Endothelial cell of umbilical vein (primary cell): Measurements from ENCODE around the gene NUTM2A. TPM values are rescaled to one million over a fixed set of nuclear protein-coding genes. Genes with fewer than 3 reads are reported as not detected.
"Not testable (repeated sequence)": the region's sequence is repeated elsewhere in the genome, so short reads cannot be mapped to it uniquely, and the experiment has no call there.

Experiments
- BruUV-seq: library from RNA; stranded (reverse); fragments of 400-500 nt; replicated peaks from 2 replicates; lab custom pipeline; 2021; lab: Mats Ljungman, UMichigan
- CTCF ChIA-PET: fragments of 300-600, 350-600 bp; sonication (Branson Sonifier 250); formaldehyde crosslinking; loops from one replicate; lab custom pipeline; 2021; ENCODE audit warnings: antibody characterized with exemption, inconsistent platforms; lab: Charles Lee
- POLR2A ChIA-PET: fragments of 300-600, 350-600 bp; sonication (Branson Sonifier 250); formaldehyde crosslinking; loops from one replicate; lab custom pipeline; 2021; ENCODE audit warnings: antibody characterized with exemption, inconsistent platforms; lab: Charles Lee
- DNase-seq: peaks from one replicate; pipeline ENCODE4 v3.0.0-alpha.2; 2011; ENCODE audit warnings: low read depth, low spot score
- FAIRE-seq: peaks from 2 replicates; lab custom pipeline; 2011; peaks lifted over from hg19 to GRCh38; lab: Jason Lieb, UNC
- H2AFZ ChIP-seq: 2 replicates; pipeline ENCODE4 v1.6.0; 2012; ENCODE audit warnings: low read depth, low read length, control low read depth, inconsistent platforms
- H3K27ac ChIP-seq: 2 replicates; pipeline ENCODE4 v1.5.1; 2011; ENCODE audit warnings: low read depth, mild to moderate bottlenecking, control low read depth, low read length, moderate library complexity; ENCODE audit not compliant: insufficient read depth
- H3K27me3 ChIP-seq, 2 experiments: 2 replicates each; pipeline versions ENCODE4 v1.6.0 to v1.6.1; 2011; ENCODE audit warnings: low read length in 2 of 2, mixed read lengths in 1 of 2; ENCODE audit not compliant: control insufficient read depth in 2 of 2, insufficient read depth in 2 of 2
- H3K36me3 ChIP-seq, 2 experiments: 2 replicates in 1 of 2; 3 replicates in 1 of 2; pipeline ENCODE4 v1.5.1; 2011; ENCODE audit warnings: low read length in 2 of 2, mild to moderate bottlenecking in 1 of 2, moderate library complexity in 1 of 2; ENCODE audit not compliant: control insufficient read depth in 2 of 2, insufficient read depth in 2 of 2; ENCODE audit errors: extremely low read depth in 1 of 2
- H3K4me1 ChIP-seq: 3 replicates; pipeline ENCODE4 v1.5.1; 2011; ENCODE audit warnings: mild to moderate bottlenecking, low read length; ENCODE audit not compliant: control insufficient read depth, insufficient read depth; ENCODE audit errors: extremely low read depth
- H3K4me2 ChIP-seq: 2 replicates; pipeline ENCODE4 v1.6.1; 2011; ENCODE audit warnings: low read length, control low read depth, mixed read lengths; ENCODE audit not compliant: insufficient read depth
- H3K4me3 ChIP-seq, 3 experiments: fragments of 200-600 bp in 1 of 3; sonication (generic), shearing (Covaris generic) in 1 of 3; replicated peaks in 1 of 3; 2 replicates each; pipeline ENCODE4 v1.5.1; 2011 to 2016; ENCODE audit warnings: control low read depth in 3 of 3, low read length in 3 of 3, mild to moderate bottlenecking in 2 of 3, inconsistent platforms in 1 of 3, low read depth in 1 of 3, moderate library complexity in 1 of 3; ENCODE audit not compliant: insufficient read depth in 1 of 3
- H3K79me2 ChIP-seq: 2 replicates; pipeline ENCODE4 v1.6.0; 2012; ENCODE audit warnings: low read length, inconsistent platforms; ENCODE audit not compliant: control insufficient read depth, insufficient read depth
- H3K9ac ChIP-seq: replicated peaks from 2 replicates; pipeline ENCODE3; 2011; ENCODE audit warnings: low read length, control low read depth; ENCODE audit not compliant: insufficient read depth; ENCODE audit errors: extremely low read depth
- H3K9me1 ChIP-seq: replicated peaks from 3 replicates; pipeline ENCODE4 v1.6.0; 2011; ENCODE audit warnings: mild to moderate bottlenecking, low read length; ENCODE audit not compliant: control insufficient read depth, insufficient read depth; ENCODE audit errors: extremely low read depth
- H3K9me3 ChIP-seq: replicated peaks from 2 replicates; pipeline ENCODE4 v1.5.1; 2012; ENCODE audit warnings: low read length, inconsistent platforms; ENCODE audit not compliant: control insufficient read depth, insufficient read depth
- H4K20me1 ChIP-seq: replicated peaks from 2 replicates; pipeline ENCODE3; 2011; ENCODE audit warnings: mild to moderate bottlenecking, low read length; ENCODE audit not compliant: control insufficient read depth, insufficient read depth; ENCODE audit errors: extremely low read depth
- dilution Hi-C: fragments of 300-500 bp; cut with MboI; formaldehyde crosslinking; loops from one replicate; pipeline ENCODE4 v1.15.0; 2019; ENCODE audit warnings: low sequenced_read_pairs; ENCODE audit not compliant: extremely low pct_ligation_motif_present
- intact Hi-C: fragments of 100-400 bp; cut with micrococcal nuclease; formaldehyde crosslinking; loops from one replicate; pipeline ENCODE4 v1.10.0; 2022
- polyA plus RNA-seq, 4 experiments: library from polyadenylated mRNA; depleted of rRNA in 3 of 4; stranded (reverse) in 3 of 4; unstranded in 1 of 4; fragments of >200 nt; gene quantifications; 2 replicates each; pipeline versions ENCODE4 v1.2.1 to v1.2.3, GENCODE V29; 2011 to 2012; ENCODE audit warnings: missing spikeins in 1 of 4
- total RNA-seq: library from RNA; stranded (reverse); gene quantifications from 2 replicates; pipeline ENCODE4 v1.2.3, GENCODE V29; 2021

NUTM2A gene
- total and polyA plus RNA-seq, 2 donors (not counting 3 experiments of a cell fraction or from before 2014, with no cell fraction given), result 0.36 to 0.73 TPM

DNA sequence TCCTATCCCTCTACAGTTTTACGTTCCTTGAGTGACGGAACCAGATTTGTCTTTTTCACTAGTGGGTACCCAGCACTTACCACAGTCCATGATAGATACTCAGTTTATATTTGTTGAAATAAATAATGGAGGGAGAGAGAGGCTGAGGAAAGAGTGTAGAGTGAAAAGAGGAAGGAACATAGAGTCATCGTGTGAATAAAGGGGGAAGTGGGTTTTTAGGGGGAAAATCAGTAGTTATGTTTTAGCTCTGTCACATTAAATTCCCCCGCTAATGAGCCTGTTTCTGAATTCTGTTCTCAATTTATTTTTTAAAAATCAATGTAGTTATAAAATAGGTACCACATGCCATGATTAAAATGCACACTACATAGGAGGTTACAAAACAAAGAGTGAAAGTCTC is 39.2 kb upstream of the NUTM2A start:
- H3K36me3 ChIP-seq, H3K9ac ChIP-seq, H2AFZ ChIP-seq, H3K4me1 ChIP-seq, CTCF ChIA-PET, H4K20me1 ChIP-seq, H3K4me3 ChIP-seq, H3K9me1 ChIP-seq, H3K27me3 ChIP-seq, dilution Hi-C loops, H3K4me2 ChIP-seq, intact Hi-C loops, H3K79me2 ChIP-seq, FAIRE-seq, H3K27ac ChIP-seq, DNase-seq, BruUV-seq, H3K9me3 ChIP-seq, POLR2A ChIA-PET: not testable (repeated sequence)

DNA sequence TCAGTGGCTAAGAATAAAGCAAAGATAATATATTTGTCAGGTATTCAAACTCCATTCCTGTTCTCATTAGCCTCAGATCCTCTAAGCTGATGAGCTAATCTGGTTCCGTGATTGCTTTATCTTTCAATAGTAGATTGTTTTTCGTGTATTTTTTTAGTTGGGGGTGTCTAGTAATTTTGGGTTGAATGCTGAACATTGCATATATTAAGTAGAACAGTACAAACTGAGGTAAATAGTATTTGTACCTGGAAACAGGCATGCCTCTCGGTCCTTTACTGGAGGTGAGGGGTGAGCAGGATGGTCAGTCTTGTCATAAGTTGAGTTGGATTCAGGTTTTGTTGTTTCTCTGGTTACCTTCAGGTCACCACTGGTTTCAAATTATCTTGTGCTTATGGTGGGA is 37.7 kb upstream of the NUTM2A start:
- dilution Hi-C loops, result not testable (repeated sequence)

DNA sequence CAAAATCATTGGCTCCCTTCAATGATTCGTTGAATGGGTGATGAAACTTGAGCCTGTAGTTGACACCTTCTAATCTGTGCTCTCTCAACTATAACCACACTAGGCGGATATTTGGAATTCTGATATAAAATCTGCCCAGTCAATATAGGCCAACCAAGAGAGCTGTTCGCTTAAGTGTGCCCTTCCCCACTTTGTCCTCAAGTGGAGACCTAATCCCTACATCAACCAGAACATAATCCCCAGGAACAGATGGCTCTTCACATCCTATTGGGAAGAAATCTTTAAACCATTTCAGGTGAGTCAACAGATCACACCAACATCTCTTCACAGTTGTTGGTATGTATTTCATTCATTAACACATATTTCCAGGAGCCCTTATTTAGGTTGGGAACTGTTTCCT is 33.4 kb upstream of the NUTM2A start:
- H3K9ac ChIP-seq, H3K9me1 ChIP-seq, H3K4me2 ChIP-seq, H2AFZ ChIP-seq, dilution Hi-C loops, H3K4me3 ChIP-seq, H3K36me3 ChIP-seq, H3K27me3 ChIP-seq, intact Hi-C loops, CTCF ChIA-PET, POLR2A ChIA-PET, BruUV-seq, H3K27ac ChIP-seq, DNase-seq, H3K4me1 ChIP-seq, H3K9me3 ChIP-seq, FAIRE-seq, H4K20me1 ChIP-seq, H3K79me2 ChIP-seq: not testable (repeated sequence)

More for the DNA sequence above, 37.7 kb upstream of the NUTM2A start:
- H3K9ac ChIP-seq, H3K9me3 ChIP-seq, BruUV-seq, H3K4me3 ChIP-seq, H3K79me2 ChIP-seq, H3K4me1 ChIP-seq, FAIRE-seq, H3K4me2 ChIP-seq, intact Hi-C loops, H4K20me1 ChIP-seq, H3K9me1 ChIP-seq, H3K27ac ChIP-seq, DNase-seq, CTCF ChIA-PET, H3K36me3 ChIP-seq, H3K27me3 ChIP-seq, H2AFZ ChIP-seq, POLR2A ChIA-PET: not testable (repeated sequence)

DNA sequence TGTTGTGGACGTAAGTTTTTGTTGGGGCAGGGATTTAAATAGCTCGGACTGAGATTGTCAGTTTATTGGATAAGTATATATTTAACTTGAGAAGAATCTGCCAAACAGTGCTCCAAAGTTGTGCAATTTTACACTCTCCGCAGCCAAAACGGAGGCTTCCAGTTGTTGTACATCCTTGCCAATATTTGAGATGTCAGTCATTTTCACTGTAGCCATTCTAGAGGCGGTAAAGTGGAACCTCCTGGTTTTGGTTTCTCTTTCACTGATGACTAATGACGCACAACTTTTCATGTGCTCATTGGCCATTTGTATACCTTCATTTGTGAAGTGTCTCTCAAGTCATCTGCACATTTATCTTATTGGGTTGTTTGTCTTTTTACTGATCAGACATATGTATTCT is 24.3 kb upstream of the NUTM2A start:
- BruUV-seq, H3K4me1 ChIP-seq, dilution Hi-C loops, H3K4me3 ChIP-seq, DNase-seq, H3K9ac ChIP-seq, H3K4me2 ChIP-seq, H3K27ac ChIP-seq, H3K27me3 ChIP-seq, H3K9me1 ChIP-seq, FAIRE-seq, H3K36me3 ChIP-seq, CTCF ChIA-PET, H4K20me1 ChIP-seq, H3K79me2 ChIP-seq, POLR2A ChIA-PET, H2AFZ ChIP-seq, H3K9me3 ChIP-seq, intact Hi-C loops: not testable (repeated sequence)
